ENCODE results near the gene FUT3.

DNA sequence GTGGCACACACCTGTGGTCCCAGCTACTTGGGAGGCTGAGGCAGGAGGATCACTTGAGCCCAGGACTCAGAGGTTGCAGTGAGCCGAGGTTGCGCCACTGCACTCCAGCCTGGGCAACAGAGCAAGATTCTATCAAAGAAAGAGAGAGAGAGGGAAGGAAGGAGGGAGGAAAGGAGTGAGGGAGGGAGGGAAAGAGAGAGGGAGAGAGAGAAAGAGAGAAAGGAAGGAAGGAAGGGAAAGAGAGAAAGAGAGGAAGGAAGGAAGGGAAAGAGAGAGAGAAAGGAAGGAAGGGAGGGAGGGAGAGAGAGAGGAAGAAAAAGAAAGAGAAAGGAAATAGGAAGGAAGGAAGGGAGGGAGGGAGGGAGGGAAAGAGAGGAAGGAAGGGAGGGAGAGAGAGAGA is 34.0 kb downstream of the FUT3 start:
- TF ChIP-seq, protein P1, sequence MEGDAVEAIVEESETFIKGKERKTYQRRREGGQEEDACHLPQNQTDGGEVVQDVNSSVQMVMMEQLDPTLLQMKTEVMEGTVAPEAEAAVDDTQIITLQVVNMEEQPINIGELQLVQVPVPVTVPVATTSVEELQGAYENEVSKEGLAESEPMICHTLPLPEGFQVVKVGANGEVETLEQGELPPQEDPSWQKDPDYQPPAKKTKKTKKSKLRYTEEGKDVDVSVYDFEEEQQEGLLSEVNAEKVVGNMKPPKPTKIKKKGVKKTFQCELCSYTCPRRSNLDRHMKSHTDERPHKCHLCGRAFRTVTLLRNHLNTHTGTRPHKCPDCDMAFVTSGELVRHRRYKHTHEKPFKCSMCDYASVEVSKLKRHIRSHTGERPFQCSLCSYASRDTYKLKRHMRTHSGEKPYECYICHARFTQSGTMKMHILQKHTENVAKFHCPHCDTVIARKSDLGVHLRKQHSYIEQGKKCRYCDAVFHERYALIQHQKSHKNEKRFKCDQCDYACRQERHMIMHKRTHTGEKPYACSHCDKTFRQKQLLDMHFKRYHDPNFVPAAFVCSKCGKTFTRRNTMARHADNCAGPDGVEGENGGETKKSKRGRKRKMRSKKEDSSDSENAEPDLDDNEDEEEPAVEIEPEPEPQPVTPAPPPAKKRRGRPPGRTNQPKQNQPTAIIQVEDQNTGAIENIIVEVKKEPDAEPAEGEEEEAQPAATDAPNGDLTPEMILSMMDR (IDR thresholded peaks at IDR 0.05; ENCODE audit: low read depth, low read length): no peak
- no peak for TF ChIP-seq EZH2phosphoT487 (IDR thresholded peaks at IDR 0.05; ENCODE audit: low read depth)

Data from OCI-LY3 (cell line).